Mucosa of rectum (tissue), 2 donors: ENCODE results near the gene APOL2.
"Not testable (repeated sequence)": the region's sequence is repeated elsewhere in the genome, so short reads cannot be mapped to it uniquely, and the experiment has no call there.

Experiments used
- H3K27ac ChIP-seq, 2 donors: one replicate each; pipeline ENCODE4 v1.7.0; 2013; ENCODE audit warnings: inconsistent platforms in 2 of 2, low read depth in 2 of 2, low read length in 2 of 2
- H3K27me3 ChIP-seq, 2 donors: one replicate each; pipeline ENCODE4 v1.7.0; 2013; ENCODE audit warnings: low read length in 2 of 2; ENCODE audit not compliant: control insufficient read depth in 2 of 2, insufficient read depth in 2 of 2
- H3K36me3 ChIP-seq, 2 donors: one replicate each; pipeline ENCODE4 v1.7.0; 2013; ENCODE audit warnings: low read length in 2 of 2; ENCODE audit not compliant: control insufficient read depth in 2 of 2, insufficient read depth in 2 of 2
- H3K4me1 ChIP-seq, 2 donors: one replicate each; pipeline ENCODE4 v1.7.0; 2013; ENCODE audit warnings: low read length in 2 of 2, mild to moderate bottlenecking in 1 of 2; ENCODE audit not compliant: control insufficient read depth in 2 of 2, insufficient read depth in 2 of 2
- H3K4me3 ChIP-seq, 2 donors: one replicate each; pipeline ENCODE4 v1.7.0; 2013; ENCODE audit warnings: low read length in 2 of 2
- H3K9ac ChIP-seq, 2 donors: one replicate each; pipeline ENCODE4 v1.7.0; 2013; ENCODE audit warnings: low read length in 2 of 2, low read depth in 1 of 2, mild to moderate bottlenecking in 1 of 2
- H3K9me3 ChIP-seq, 2 donors: one replicate each; pipeline ENCODE4 v1.7.0; 2013; ENCODE audit warnings: low read length in 2 of 2; ENCODE audit not compliant: control insufficient read depth in 2 of 2
- donor health status: healthy.
- donor health status: Normal muscosa, but diverticular disease.

Gene APOL2

DNA sequence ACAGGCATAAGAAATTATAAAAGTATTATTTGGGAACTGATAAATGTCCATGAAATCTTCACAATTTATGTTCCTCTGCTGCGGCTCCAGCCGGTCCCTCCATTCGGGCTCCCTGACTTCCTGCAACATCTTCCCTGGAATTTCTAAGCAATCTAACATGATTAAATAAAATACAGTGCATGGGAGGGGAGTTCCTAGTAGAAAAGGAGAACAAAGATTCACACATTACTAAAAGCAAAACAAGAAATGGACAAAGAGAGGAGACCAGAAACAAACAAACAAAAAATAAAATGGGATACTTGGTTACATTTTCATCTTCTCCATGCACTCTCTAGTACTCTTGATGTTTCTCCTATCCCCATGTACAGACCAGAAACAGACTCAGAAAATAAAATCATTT lies 29.1 kb downstream of the APOL2 start:
- Histone ChIP-seq H3K9ac (no peak overlapping the region), H3K27me3 (peaks cover 0 to 8% of the 10 kb centered on the region in 2 donors), H3K4me3 (no peak overlapping the region), H3K36me3 (no peaks in the 10 kb centered on the region), H3K9me3 (no peaks in the 10 kb centered on the region), H3K4me1 (peaks cover 2 to 3% of the 10 kb centered on the region in 2 donors), H3K27ac (no peak overlapping the region)

DNA sequence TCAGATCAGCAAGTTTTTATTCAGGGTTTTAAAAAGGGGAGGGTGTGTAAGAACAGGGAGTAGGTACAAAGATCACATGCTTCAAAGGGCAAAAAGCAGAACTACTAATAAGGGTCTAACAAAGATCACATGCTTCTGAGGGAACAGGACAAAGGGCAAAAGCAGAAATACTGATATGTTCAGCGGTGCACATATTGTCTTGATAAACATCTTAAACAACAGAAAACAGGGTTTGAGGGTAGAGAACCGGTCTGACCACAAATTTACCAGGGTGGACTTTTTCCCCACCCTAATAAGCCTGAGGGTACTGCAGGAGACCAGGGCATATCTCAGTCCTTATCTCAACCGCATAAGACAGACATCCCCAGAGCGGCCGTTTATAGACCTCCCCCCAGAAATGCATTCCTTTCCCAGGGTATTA lies 29.8 kb downstream of the APOL2 start:
- H3K27me3 ChIP-seq, H3K9me3 ChIP-seq: not testable (repeated sequence)

DNA sequence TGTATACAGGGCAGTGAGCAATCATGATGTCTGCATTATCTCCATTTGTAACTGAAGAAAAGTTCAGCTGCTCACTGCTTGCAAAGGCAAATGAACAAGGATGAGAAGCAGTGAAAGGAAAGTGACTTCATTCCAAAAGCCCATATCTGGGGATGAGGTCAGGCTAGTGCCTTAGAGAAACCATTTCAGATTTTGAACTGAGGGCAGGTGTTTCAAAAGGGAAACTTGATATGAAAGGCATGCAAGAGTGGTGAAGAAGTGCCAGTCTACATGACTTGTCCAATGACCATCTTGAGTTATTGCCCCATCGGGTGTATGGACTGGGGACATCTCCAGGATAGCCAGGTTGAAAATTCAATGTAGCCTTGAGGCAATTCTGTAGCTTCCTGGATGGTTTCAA lies 30.4 kb downstream of the APOL2 start:
- Histone ChIP-seq H3K36me3 (no peaks in the 10 kb centered on the region), H3K4me3 (no peak overlapping the region), H3K27ac (no peak overlapping the region)

More for the DNA sequence above, 29.8 kb downstream of the APOL2 start:
- not testable (repeated sequence) for H3K9ac ChIP-seq, H3K36me3 ChIP-seq, H3K4me1 ChIP-seq, H3K4me3 ChIP-seq, H3K27ac ChIP-seq

DNA sequence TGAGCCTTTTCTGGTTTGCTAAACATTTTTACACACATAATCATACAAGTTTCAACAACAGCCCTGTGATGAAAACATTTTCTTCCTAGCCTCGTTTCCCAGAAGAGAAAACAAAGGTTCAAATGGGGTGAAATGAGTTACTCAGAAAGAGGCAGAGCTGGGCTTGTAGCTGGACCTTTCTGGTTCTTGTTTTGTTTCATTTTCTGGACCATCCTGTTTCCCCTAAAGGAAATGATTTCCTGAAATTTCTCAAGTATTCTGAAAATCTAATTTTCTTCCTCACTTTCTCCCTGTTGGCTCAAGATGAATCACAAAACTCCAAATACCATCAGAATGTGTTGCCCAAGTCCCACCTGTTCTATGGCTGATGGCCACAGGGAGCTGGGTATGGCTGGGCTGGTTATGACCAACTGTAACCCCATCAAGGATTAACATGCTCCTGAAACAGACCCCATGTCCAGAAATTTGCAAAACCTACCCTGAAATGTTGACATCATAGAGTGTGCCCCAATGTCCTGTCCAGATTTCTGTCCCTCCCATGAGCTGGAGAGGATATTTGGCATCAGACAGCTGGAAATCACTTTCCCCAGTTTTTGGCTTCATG lies 31.1 kb downstream of the APOL2 start:
- no peak overlapping the region for H3K4me3 ChIP-seq
- peaks cover 2% of the 10 kb centered on the region in 2 donors for H3K4me1 ChIP-seq
- no peak overlapping the region for H3K9ac ChIP-seq
- H3K27ac ChIP-seq: no peak overlapping the region
- no peaks in the 10 kb centered on the region for H3K9me3 ChIP-seq
- no peaks in the 10 kb centered on the region for H3K36me3 ChIP-seq
- H3K27me3 ChIP-seq: peaks cover 0 to 3% of the 10 kb centered on the region in 2 donors

More for the DNA sequence above, 30.4 kb downstream of the APOL2 start:
- H3K4me1 ChIP-seq: peaks cover 2 to 3% of the 10 kb centered on the region in 2 donors
- peaks cover 0 to 5% of the 10 kb centered on the region in 2 donors for H3K27me3 ChIP-seq
- no peak overlapping the region for H3K9ac ChIP-seq
- H3K9me3 ChIP-seq: no peaks in the 10 kb centered on the region

DNA sequence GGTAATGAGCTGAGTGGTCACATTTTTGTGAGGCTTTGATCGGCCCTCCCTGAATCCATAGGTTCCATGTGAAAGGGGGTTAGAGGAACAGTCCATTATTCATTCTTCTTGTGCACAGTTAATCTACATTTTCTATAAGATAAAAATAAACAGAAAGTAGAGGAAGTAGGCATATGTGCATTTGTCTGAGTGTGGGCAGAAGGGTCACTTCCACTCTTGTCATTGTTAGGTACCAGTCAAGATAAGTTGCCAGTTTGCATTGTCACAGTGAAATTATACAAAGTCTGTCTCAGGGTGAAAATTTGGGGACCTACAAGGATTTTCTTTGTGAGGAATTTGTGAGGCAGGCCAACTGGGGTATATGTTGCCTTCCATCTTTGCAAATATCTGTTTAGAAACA lies 33.1 kb downstream of the APOL2 start:
- peaks cover 3 to 6% of the 10 kb centered on the region in 2 donors for H3K4me1 ChIP-seq
- no peak overlapping the region for H3K9ac ChIP-seq
- no peak overlapping the region for H3K27ac ChIP-seq
- H3K4me3 ChIP-seq: no peak overlapping the region
- H3K9me3 ChIP-seq: no peaks in the 10 kb centered on the region
- no peaks in the 10 kb centered on the region for H3K27me3 ChIP-seq
- H3K36me3 ChIP-seq: no peaks in the 10 kb centered on the region

DNA sequence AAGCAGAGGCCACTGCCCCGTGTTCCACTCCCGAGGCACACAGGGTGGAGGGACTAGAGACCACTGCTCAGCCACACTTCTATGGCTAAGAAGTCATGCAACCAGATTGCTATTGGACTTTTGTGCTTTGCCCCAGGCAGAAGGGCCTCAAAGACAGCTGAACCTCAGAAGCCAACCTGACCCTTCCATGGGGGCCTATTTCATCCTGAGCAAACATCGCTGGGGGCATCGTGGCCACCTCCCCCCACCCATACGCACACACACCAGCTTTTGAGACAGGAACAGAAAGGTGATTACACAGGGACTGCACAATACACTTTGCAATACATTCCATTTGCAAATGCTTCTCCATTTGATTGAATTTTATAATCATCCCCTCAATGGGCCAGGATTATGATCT lies 33.8 kb downstream of the APOL2 start:
- H3K4me3 ChIP-seq, H3K27ac ChIP-seq, H3K9ac ChIP-seq, H3K27me3 ChIP-seq, H3K4me1 ChIP-seq, H3K9me3 ChIP-seq, H3K36me3 ChIP-seq: not testable (repeated sequence)

DNA sequence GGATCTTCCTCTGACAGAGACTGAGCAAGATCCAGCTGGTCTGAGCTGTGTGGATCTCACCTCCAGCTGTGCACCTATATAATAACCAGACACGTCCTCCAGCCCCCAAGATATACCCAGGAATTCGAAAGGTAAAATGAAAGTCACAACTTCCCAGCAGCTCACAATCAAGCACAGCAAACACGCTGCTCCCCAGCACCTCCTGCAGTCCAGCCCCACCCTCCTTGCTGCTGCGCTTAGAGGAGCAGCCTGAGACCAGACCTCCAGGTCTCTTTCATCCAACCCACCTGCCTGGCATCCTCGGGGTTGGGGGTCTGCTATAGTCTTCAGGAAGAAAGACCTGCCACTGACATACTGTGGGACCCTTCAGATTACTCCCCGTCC lies 34.7 kb downstream of the APOL2 start:
- peak overlapping the region in 1 of 2 donors; percentile 67 for H3K4me3 ChIP-seq
- H3K4me1 ChIP-seq: peaks cover 3 to 4% of the 10 kb centered on the region in 2 donors
- H3K9me3 ChIP-seq: no peaks in the 10 kb centered on the region
- peak overlapping the region in 1 of 2 donors; percentile 23 for H3K27ac ChIP-seq
- H3K36me3 ChIP-seq: no peaks in the 10 kb centered on the region
- H3K9ac ChIP-seq: peak overlapping the region in 1 of 2 donors; percentile 52
- H3K27me3 ChIP-seq: no peaks in the 10 kb centered on the region

DNA sequence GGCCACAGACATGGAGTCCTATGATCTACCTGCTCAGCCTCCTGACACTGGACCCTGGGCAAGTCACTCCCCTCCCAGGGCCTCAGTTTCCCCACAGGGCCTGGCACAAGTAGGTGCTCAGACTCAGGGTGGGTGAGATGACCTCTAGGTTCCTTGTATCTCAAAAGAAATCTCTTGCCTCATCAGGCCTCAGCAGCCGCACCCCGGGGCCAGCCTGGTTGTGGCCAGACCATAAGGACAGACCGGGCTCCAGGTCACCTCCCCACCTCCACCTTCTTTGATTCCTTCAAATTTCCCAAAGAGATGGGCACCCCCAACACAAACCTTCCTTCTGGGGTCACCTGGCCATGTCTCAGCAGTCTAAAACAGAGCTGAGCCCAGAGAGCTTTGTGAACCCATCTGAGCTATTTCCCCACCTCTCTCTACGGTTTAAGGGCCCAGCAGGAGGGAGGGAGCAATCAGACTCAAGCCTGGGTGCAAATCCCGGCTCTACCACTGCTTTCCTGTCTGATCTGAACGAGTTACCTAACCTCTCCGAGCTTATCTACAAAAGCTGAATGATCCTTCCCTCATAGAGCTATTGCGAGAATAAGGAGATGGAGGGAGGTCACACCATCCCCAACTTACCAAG lies 35.2 kb downstream of the APOL2 start:
- Histone ChIP-seq H3K27me3 (no peaks in the 10 kb centered on the region), H3K36me3 (no peaks in the 10 kb centered on the region), H3K9ac (peak overlapping the region in 1 of 2 donors; percentile 52), H3K4me1 (peaks cover 3 to 4% of the 10 kb centered on the region in 2 donors), H3K9me3 (no peaks in the 10 kb centered on the region), H3K27ac (peak overlapping the region in 1 of 2 donors; percentile 23), H3K4me3 (peak overlapping the region in 1 of 2 donors; percentile 67)

DNA sequence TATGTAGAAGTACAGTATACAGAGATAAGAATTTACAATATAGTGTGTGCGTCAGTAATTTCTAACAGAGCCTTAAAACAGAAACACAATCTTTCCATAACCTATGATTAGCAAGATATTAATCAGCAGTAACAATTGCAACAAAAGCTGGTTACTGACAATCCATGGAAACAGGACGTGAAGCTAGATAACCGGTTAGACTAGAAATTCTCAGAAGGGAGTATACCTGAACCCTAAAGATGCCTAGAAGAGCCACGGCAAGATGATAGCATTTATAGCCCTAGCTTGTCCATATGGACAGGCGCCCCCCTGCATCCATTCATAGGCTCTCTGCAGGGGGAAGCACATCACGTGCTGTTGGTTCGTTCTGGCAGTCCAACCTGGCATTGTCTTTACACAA lies 35.9 kb downstream of the APOL2 start:
- not testable (repeated sequence) for H3K27me3 ChIP-seq, H3K27ac ChIP-seq, H3K4me1 ChIP-seq, H3K4me3 ChIP-seq, H3K9me3 ChIP-seq, H3K9ac ChIP-seq, H3K36me3 ChIP-seq

DNA sequence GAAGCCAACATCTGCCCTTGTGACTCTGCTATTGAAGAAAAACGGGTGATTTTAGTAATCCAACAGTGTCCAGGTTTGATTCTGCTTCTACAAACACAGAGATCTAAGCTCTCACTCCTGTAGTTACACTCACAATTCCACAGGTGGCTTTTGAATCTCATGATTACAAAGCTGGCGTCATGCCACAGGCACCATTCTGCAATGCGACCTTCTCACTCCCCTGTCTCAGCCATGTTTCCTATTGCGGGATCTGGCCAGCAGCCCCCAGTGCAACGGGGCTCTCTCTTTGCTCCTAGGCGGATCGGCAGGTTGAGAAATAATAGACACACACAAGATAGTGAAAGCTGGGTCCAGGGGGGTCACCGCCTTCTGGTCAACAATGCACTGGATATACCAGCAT lies 36.4 kb downstream of the APOL2 start:
- H3K27me3 ChIP-seq, H3K9me3 ChIP-seq, H3K4me3 ChIP-seq, H3K36me3 ChIP-seq, H3K9ac ChIP-seq, H3K4me1 ChIP-seq, H3K27ac ChIP-seq: not testable (repeated sequence)
